ENCODE measurements around the gene VKORC1. TPM values are rescaled to one million over a fixed set of nuclear protein-coding genes. Genes with fewer than 3 reads are reported as not detected.

Gene VKORC1
- total and polyA plus RNA-seq, 2 of the 8 experiments (the other 6 are each of a cell fraction or from before 2014, with no cell fraction given): 84.1 to 483 TPM

GRCh38 chr16:31061126-31061812, 33.3 kb downstream of the VKORC1 start (continued):
- TF ChIP-seq HDAC6 (IDR thresholded peaks at IDR 0.05; ENCODE audit: low read depth, low read length) (no peak), KDM4A (IDR thresholded peaks at IDR 0.05; ENCODE audit: low read depth, low read length, severe bottlenecking) (no peak), POU5F1 (IDR thresholded peaks at IDR 0.05; ENCODE audit: low read depth, low read length) (no peak), BRCA1 (IDR thresholded peaks at IDR 0.05; ENCODE audit: low read depth, low read length) (no peak), JUND (IDR thresholded peaks at IDR 0.05; ENCODE audit: low read length) (no peak), CEBPB (IDR thresholded peaks at IDR 0.05; ENCODE audit: low read depth, low read length) (no peak), EP300 (IDR thresholded peaks at IDR 0.05; ENCODE audit: borderline replicate concordance in 1 of 2, low read depth in 2 of 2, low read length in 2 of 2) (no peak)
